Left lung (tissue), 10 donors: ENCODE data around the gene SOX13. TPM values are rescaled to one million over a fixed set of nuclear protein-coding genes. Genes with fewer than 3 reads are reported as not detected.

ENCODE experiments used
- ATAC-seq: fragments of 200-7000 bp; cut with Tn5 transposase; one replicate; pipeline ENCODE4 v1.9.1; 2020; ENCODE audit warnings: moderate library complexity
- DNase-seq, 4 donors: peaks; one replicate each; pipeline ENCODE4 v3.0.0-alpha.2; 2013 to 2020
- H3K27ac ChIP-seq, 2 donors: fragments of 200-600 bp; sonication (generic) in 1 of 2; one replicate each; pipeline versions ENCODE4 v1.5.0 to v1.8.0; 2020 to 2021
- H3K27me3 ChIP-seq, 2 donors: fragments of 200-600 bp; sonication (generic) in 1 of 2; one replicate each; pipeline versions ENCODE4 v1.5.0 to v1.8.0; 2020 to 2021
- H3K36me3 ChIP-seq, 2 donors: fragments of 200-600 bp; sonication (generic) in 1 of 2; one replicate each; pipeline versions ENCODE4 v1.5.0 to v1.8.0; 2020 to 2021
- H3K4me1 ChIP-seq, 2 donors: fragments of 200-600 bp; one replicate each; pipeline ENCODE4 v1.8.0; 2021
- H3K4me3 ChIP-seq, 2 donors: fragments of 200-600 bp; sonication (generic) in 1 of 2; one replicate each; pipeline versions ENCODE4 v1.5.0 to v1.8.0; 2020 to 2021; ENCODE audit warnings: mild to moderate bottlenecking in 1 of 2
- H3K9me3 ChIP-seq, 2 donors: fragments of 200-600 bp; sonication (generic) in 1 of 2; one replicate each; pipeline versions ENCODE4 v1.5.0 to v1.8.0; 2020 to 2021
- intact Hi-C, 2 donors: fragments of 100-400 bp; cut with DNase I; formaldehyde crosslinking; loops; one replicate each; pipeline versions ENCODE4 v1.11.2 to v1.14.2; 2022
- polyA plus RNA-seq, 6 donors: library from polyadenylated mRNA; unstranded; fragments of 120-200 nt; gene quantifications; one replicate each; pipeline ENCODE4 v1.2.1, GENCODE V29; 2013; ENCODE audit not compliant: insufficient read length in 6 of 6
- total RNA-seq, 2 donors: library from RNA; stranded (reverse); fragmentation: NEBNext Ultra II Directional; extraction: Animal tissue kit (Norgen Biotek cat#: 25700); gene quantifications; one replicate each; pipeline ENCODE4 v1.2.1, GENCODE V29; 2021
- TF ChIP-seq, protein P1 (sequence below), 2 donors: fragments of 200-600 bp; sonication (generic) in 1 of 2; IDR thresholded peaks; one replicate each; pipeline versions ENCODE4 v1.5.0 to v1.8.0; 2021; ENCODE audit warnings: antibody characterized with exemption in 2 of 2
- donor health status: DM: no; HTN: yes; CAD: no.
- donor health status: DM: no; HTN: no; CAD: no.

SOX13 gene
- total and polyA plus RNA-seq, 8 donors, result 41.7 to 62.8 (median 49.1) TPM

DNA sequence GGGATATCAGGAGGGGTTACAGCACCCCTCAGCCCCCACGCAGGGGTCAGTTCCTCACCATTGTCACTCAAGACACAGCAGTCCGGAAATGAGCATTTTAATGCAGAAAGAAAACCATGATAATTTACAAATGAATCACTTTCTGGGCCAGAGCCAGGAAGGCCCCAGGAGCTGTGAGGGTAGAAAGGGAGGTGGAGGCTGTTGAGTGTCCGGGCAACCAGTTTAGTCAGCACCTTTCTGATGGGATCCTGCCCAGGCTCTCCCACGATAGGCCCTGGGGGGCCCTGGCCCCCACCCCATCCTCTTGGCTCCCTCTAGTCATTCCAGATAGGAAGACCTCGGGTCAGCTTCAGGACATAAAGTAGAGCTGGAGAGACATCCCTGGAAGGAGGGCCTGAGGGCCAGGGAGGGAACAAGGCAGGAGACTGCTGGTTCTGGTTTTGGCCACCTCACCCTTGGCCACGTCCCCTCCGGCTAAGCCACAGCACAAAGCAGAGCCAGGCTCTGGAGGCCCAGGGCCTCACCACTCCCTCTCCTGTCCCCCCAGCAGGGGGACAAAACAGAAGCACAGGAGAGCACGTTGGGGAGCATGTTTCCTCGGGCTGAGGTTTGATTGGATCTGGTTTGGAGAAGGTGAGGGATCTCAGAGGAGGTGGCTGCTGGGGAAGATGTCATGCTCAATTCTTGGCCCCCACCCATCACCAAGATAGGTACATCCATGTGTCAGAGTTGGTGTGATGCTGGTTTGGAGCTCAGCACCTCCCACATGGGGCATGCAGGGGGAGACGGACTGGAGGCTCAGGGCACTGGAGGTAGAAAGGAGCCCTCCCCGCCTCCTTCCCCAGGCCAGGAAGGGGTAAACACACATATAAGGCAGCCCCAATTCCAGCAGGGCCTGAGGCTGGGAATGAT is 58.3 kb downstream of the SOX13 start:
- Histone ChIP-seq H3K4me1 (peaks cover 6 to 32% of the 10 kb centered on the region in 2 donors), H3K27me3 (no peaks in the 10 kb centered on the region), H3K27ac (peak overlapping the region in 1 of 2 donors; percentile 45), H3K36me3 (peaks cover 0 to 2% of the 10 kb centered on the region in 2 donors), H3K4me3 (no peak overlapping the region), H3K9me3 (no peaks in the 10 kb centered on the region)
- TF ChIP-seq, protein P1, sequence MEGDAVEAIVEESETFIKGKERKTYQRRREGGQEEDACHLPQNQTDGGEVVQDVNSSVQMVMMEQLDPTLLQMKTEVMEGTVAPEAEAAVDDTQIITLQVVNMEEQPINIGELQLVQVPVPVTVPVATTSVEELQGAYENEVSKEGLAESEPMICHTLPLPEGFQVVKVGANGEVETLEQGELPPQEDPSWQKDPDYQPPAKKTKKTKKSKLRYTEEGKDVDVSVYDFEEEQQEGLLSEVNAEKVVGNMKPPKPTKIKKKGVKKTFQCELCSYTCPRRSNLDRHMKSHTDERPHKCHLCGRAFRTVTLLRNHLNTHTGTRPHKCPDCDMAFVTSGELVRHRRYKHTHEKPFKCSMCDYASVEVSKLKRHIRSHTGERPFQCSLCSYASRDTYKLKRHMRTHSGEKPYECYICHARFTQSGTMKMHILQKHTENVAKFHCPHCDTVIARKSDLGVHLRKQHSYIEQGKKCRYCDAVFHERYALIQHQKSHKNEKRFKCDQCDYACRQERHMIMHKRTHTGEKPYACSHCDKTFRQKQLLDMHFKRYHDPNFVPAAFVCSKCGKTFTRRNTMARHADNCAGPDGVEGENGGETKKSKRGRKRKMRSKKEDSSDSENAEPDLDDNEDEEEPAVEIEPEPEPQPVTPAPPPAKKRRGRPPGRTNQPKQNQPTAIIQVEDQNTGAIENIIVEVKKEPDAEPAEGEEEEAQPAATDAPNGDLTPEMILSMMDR (IDR thresholded peaks at IDR 0.05), result no peak
- intact Hi-C loops, result no loop called here
- ATAC-seq (no peak), DNase-seq (no peak)

DNA sequence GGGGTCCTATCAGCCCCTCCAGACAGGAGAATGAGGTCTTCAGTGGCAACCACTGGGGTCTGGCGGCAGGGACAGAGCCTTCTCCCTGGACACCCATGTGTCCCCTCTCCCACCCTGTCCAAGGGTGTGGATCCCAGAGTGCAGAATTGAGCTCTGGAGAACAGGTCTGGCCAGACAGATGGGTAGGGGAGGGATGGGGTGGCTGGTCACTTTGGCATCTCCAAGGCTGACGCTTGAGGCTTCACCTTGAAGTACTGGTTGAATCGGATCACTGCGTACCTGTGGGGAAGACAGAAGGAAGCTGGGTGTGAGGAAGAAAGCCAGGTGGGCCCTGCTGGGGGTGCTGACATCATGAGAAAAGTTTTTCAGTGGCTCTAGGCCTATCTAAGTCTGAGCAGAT is 59.1 kb downstream of the SOX13 start:
- no peaks in the 10 kb centered on the region for H3K27me3 ChIP-seq
- H3K9me3 ChIP-seq, result no peaks in the 10 kb centered on the region
- H3K27ac ChIP-seq, result no peak overlapping the region
- intact Hi-C loops, result no loop called here
- peaks cover 6 to 24% of the 10 kb centered on the region in 2 donors for H3K4me1 ChIP-seq
- ATAC-seq, result no peak
- H3K4me3 ChIP-seq, result no peak overlapping the region
- no peaks in the 10 kb centered on the region for H3K36me3 ChIP-seq
- TF ChIP-seq, protein P1 (IDR thresholded peaks at IDR 0.05), result no peak
- DNase-seq, result no peak

DNA sequence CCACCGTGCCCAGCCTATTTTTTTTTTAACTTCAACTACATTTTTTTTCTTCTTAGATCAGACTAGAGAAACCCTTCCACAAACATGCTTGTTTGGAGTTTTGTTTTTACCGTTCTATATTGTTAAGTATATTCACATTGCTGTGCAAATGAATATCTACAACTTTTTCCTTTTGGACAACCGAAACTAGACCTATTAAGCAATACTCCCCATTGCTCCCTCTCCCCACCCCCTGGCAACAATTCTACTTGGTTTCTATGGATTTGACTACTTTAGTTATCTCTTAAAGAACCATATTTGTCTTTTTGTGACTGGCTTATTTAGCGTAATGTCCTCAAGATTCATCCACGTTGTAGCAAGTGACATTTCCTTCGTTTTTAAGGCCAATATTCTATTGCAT is 59.8 kb downstream of the SOX13 start:
- Histone ChIP-seq H3K27me3 (no peaks in the 10 kb centered on the region), H3K36me3 (no peaks in the 10 kb centered on the region), H3K27ac (no peak overlapping the region), H3K9me3 (no peaks in the 10 kb centered on the region), H3K4me3 (no peak overlapping the region), H3K4me1 (peaks cover 6 to 17% of the 10 kb centered on the region in 2 donors)
- ATAC-seq (no peak), DNase-seq (no peak)
- intact Hi-C loops, result no loop called here
- TF ChIP-seq, protein P1 (IDR thresholded peaks at IDR 0.05), result no peak

DNA sequence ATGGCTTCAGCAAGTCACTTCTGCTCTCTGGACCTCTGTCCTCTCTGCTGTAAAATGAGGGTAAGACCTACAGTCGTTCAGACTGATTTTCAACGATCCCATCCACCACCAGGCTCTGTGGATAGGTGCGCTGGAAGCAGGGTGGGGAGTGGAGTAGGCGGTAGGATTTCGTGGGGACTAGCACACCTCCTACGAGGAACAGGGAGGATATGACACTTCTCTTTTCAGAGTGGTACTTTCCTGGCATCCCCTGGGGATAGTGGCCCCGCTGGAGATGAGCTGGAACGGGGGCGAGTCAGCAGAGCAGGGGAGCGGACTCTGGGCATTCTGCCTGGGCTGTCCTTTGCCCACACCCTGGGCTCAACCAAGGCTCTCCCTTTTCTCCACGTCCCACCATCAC is 61.2 kb downstream of the SOX13 start:
- H3K36me3 ChIP-seq, result no peaks in the 10 kb centered on the region
- TF ChIP-seq, protein P1 (IDR thresholded peaks at IDR 0.05), result no peak
- intact Hi-C loops, result no loop called here
- DNase-seq (no peak), ATAC-seq (no peak)
- H3K4me1 ChIP-seq, result peaks cover 0 to 5% of the 10 kb centered on the region in 2 donors
- H3K27ac ChIP-seq, result no peak overlapping the region
- H3K4me3 ChIP-seq, result no peak overlapping the region
- H3K27me3 ChIP-seq, result no peaks in the 10 kb centered on the region
- H3K9me3 ChIP-seq, result no peaks in the 10 kb centered on the region

DNA sequence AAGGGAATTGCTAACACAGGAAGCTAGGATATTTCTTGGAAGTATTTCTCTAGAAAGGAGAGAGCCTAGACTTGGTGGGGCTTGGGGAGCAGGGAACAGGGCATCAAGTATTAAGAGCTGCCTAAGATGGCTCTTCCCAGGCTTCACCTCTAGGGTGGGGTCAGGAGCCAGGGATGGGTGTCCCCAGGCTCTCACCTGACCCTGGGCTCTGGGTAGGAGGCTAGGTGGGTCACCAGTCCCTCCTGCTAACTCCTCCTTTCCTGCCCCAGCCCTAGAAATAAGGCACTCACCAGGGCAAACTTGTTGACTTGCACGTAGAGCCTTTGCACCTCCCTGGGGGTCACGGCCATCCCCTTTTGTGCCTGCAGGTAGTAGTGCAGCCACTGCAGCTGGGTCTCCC is 63.9 kb downstream of the SOX13 start:
- no peaks in the 10 kb centered on the region for H3K27me3 ChIP-seq
- no peak for ATAC-seq
- no peaks in the 10 kb centered on the region for H3K9me3 ChIP-seq
- H3K36me3 ChIP-seq, result no peaks in the 10 kb centered on the region
- H3K4me1 ChIP-seq, result no peaks in the 10 kb centered on the region
- no peak for DNase-seq
- TF ChIP-seq, protein P1 (IDR thresholded peaks at IDR 0.05), result no peak
- H3K4me3 ChIP-seq, result no peak overlapping the region
- intact Hi-C loops, result no loop called here
- H3K27ac ChIP-seq, result no peak overlapping the region
